ENCODE data around the gene MOAP1. TPM values are rescaled to one million over a fixed set of nuclear protein-coding genes. Genes with fewer than 3 reads are reported as not detected.

Gene MOAP1
- total RNA-seq, 1 donor from 2014 or later: 26.1 TPM

GRCh38 chr14:93223565-93223964 lies 38.9 kb upstream of the MOAP1 start:
- H3K27me3 ChIP-seq (ENCODE audit: control insufficient read depth, insufficient read depth, low read length): no peaks in the 10 kb centered on the region
- DNase-seq (ENCODE audit: low read depth): no peak
- no peaks in the 10 kb centered on the region for H3K36me3 ChIP-seq (ENCODE audit: control insufficient read depth, insufficient read depth, low read length)
- H3K4me3 ChIP-seq (ENCODE audit: low read depth, low read length): no peak overlapping the region
- TF ChIP-seq CTCF (IDR thresholded peaks at IDR 0.05; ENCODE audit: insufficient read depth, low read length, poor library complexity, severe bottlenecking): no peak

- H3K36me3 ChIP-seq (ENCODE audit: control insufficient read depth, insufficient read depth, low read length): peaks cover 1% of the 10 kb centered on the region
- no peak for DNase-seq (ENCODE audit: low read depth)
- H3K27me3 ChIP-seq (ENCODE audit: control insufficient read depth, insufficient read depth, low read length): no peaks in the 10 kb centered on the region
- no peak overlapping the region for H3K4me3 ChIP-seq (ENCODE audit: low read depth, low read length)
- TF ChIP-seq CTCF (IDR thresholded peaks at IDR 0.05; ENCODE audit: insufficient read depth, low read length, poor library complexity, severe bottlenecking): no peak
Measured at GRCh38 chr14:93220509-93220908, 35.8 kb upstream of the MOAP1 start.

- Histone ChIP-seq H3K27me3 (ENCODE audit: control insufficient read depth, insufficient read depth, low read length) (no peaks in the 10 kb centered on the region), H3K4me3 (ENCODE audit: low read depth, low read length) (no peak overlapping the region), H3K36me3 (ENCODE audit: control insufficient read depth, insufficient read depth, low read length) (peaks cover 1% of the 10 kb centered on the region)
- DNase-seq (ENCODE audit: low read depth): peak; percentile 48
- peak; percentile 78 for TF ChIP-seq CTCF (IDR thresholded peaks at IDR 0.05; ENCODE audit: insufficient read depth, low read length, poor library complexity, severe bottlenecking)
Measured at GRCh38 chr14:93219103-93219726, 34.5 kb upstream of the MOAP1 start.

GRCh38 chr14:93214598-93214997 lies 29.9 kb upstream of the MOAP1 start:
- no peak for TF ChIP-seq CTCF (IDR thresholded peaks at IDR 0.05; ENCODE audit: insufficient read depth, low read length, poor library complexity, severe bottlenecking)
- Histone ChIP-seq H3K4me3 (ENCODE audit: low read depth, low read length) (no peak overlapping the region), H3K36me3 (ENCODE audit: control insufficient read depth, insufficient read depth, low read length) (peaks cover 1% of the 10 kb centered on the region), H3K27me3 (ENCODE audit: control insufficient read depth, insufficient read depth, low read length) (no peaks in the 10 kb centered on the region)
- no peak for DNase-seq (ENCODE audit: low read depth)

- DNase-seq (ENCODE audit: low read depth): no peak
- TF ChIP-seq CTCF (IDR thresholded peaks at IDR 0.05; ENCODE audit: insufficient read depth, low read length, poor library complexity, severe bottlenecking): no peak
- Histone ChIP-seq H3K4me3 (ENCODE audit: low read depth, low read length) (no peak overlapping the region), H3K27me3 (ENCODE audit: control insufficient read depth, insufficient read depth, low read length) (no peaks in the 10 kb centered on the region), H3K36me3 (ENCODE audit: control insufficient read depth, insufficient read depth, low read length) (peaks cover 1% of the 10 kb centered on the region)
Measured at GRCh38 chr14:93212432-93212831, 27.7 kb upstream of the MOAP1 start.

Data from kidney epithelial cell (primary cell).